Measurements from ENCODE around the gene GIGYF1.
A peak's percentile ranks its signal among the peaks of the same experiment; 100 is the strongest.

- peak; percentile 58 for TF ChIP-seq TAF1 (IDR thresholded peaks at IDR 0.05; ENCODE audit: low read depth)
- no peak for TF ChIP-seq CTCF (IDR thresholded peaks at IDR 0.05; ENCODE audit: poor library complexity, severe bottlenecking)
- TF ChIP-seq RAD21 (conservative IDR thresholded peaks at IDR 0.05) = no peak
- TF ChIP-seq MXI1 (conservative IDR thresholded peaks at IDR 0.05; ENCODE audit: poor library complexity, severe bottlenecking) = no peak
- TF ChIP-seq EZH2 (IDR thresholded peaks at IDR 0.05; ENCODE audit: borderline replicate concordance, insufficient read depth, low read length, poor library complexity, severe bottlenecking) = no peak
- TF ChIP-seq POLR2AphosphoS5 (IDR thresholded peaks at IDR 0.05) = peak; percentile 66
- TF ChIP-seq REST (IDR thresholded peaks at IDR 0.05; ENCODE audit: borderline replicate concordance) = no peak
- TF ChIP-seq EP300 (conservative IDR thresholded peaks at IDR 0.05; ENCODE audit: poor library complexity, severe bottlenecking) = no peak
Measured at GRCh38 chr7:100694098-100694745, at the start of gene GIGYF1.
